ENCODE results near the gene SLC5A10. TPM values are rescaled to one million over a fixed set of nuclear protein-coding genes. Genes with fewer than 3 reads are reported as not detected.
"Not testable (repeated sequence)": the region's sequence is repeated elsewhere in the genome, so short reads cannot be mapped to it uniquely, and the experiment has no call there.

SLC5A10 gene
- total RNA-seq, 1 donor from 2014 or later = not detected

DNA sequence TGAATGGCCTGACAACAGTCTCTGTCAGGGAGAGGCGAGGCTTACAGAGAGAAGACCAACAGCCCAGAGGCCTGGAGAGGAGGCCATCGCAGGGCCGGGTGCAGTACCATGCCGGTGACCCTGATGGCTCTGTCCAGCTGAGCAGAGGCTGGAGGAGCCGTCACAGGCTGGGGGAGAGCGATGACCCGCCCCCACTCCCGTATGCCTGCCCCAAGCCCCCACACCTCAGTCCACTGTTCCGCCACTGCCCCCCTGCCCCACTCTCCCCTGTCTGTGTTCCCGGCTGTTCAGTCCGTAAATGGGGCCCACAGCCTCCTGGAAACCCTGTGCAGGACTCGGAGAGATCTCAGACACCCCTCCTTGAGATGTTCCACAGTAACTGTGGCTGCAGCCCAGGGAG is 65.4 kb downstream of the SLC5A10 start:
- H3K9me3 ChIP-seq = no peaks in the 10 kb centered on the region
- H3K4me3 ChIP-seq = no peak overlapping the region
- no peaks in the 10 kb centered on the region for H3K27me3 ChIP-seq
- TF ChIP-seq, protein P1, sequence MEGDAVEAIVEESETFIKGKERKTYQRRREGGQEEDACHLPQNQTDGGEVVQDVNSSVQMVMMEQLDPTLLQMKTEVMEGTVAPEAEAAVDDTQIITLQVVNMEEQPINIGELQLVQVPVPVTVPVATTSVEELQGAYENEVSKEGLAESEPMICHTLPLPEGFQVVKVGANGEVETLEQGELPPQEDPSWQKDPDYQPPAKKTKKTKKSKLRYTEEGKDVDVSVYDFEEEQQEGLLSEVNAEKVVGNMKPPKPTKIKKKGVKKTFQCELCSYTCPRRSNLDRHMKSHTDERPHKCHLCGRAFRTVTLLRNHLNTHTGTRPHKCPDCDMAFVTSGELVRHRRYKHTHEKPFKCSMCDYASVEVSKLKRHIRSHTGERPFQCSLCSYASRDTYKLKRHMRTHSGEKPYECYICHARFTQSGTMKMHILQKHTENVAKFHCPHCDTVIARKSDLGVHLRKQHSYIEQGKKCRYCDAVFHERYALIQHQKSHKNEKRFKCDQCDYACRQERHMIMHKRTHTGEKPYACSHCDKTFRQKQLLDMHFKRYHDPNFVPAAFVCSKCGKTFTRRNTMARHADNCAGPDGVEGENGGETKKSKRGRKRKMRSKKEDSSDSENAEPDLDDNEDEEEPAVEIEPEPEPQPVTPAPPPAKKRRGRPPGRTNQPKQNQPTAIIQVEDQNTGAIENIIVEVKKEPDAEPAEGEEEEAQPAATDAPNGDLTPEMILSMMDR (IDR thresholded peaks at IDR 0.05) = no peak
- no peak for DNase-seq (ENCODE audit: low spot score in 2 of 2)
- H3K27ac ChIP-seq = no peak overlapping the region
- no peaks in the 10 kb centered on the region for H3K36me3 ChIP-seq
- intact Hi-C loops (cut with DNase I) = no loop called here
- no peaks in the 10 kb centered on the region for H3K4me1 ChIP-seq

DNA sequence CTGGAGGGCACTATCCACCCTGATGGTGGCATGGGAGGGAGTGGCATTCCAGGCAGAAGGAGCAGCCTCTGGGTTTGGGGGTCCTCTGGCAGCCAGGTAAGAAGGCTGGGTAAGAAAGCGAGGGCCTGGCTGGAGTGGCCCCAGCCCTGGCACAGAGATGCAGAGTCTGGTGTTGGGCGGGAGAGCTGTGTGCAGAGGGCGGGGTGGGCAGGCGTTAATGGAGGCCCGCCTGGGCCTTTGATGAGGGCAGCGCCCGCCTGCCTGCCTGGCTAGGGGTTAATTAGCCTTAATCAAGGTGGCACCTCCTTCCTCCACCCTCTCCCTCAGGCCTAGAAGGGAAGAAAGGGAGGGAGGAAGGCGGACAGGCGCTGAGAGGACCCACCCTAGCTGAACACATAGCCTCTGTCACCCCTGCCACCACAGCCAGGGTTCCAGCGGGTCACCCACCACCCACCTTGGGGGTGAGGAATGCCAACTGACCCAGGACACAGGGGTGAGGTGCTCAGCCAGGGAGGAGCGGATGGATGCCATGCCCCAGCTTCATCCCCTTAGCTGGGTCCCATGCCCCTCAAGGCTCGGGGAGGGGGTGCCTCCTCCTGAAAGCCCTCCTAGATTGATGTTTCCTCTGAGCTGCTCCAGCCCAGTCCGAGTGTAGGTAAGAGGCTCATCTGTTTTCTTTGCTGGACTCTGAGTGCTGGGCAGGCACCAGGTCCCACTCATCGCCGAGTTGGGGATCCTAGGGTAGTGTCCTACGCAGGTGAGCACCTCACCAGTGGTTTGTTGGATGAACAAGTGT is 66.0 kb downstream of the SLC5A10 start:
- Histone ChIP-seq H3K27ac (no peak overlapping the region), H3K4me1 (no peaks in the 10 kb centered on the region), H3K36me3 (no peaks in the 10 kb centered on the region), H3K4me3 (no peak overlapping the region), H3K9me3 (no peaks in the 10 kb centered on the region), H3K27me3 (no peaks in the 10 kb centered on the region)
- no peak for DNase-seq (ENCODE audit: low spot score in 2 of 2)
- TF ChIP-seq, protein P1 (IDR thresholded peaks at IDR 0.05) = no peak
- intact Hi-C loops (cut with DNase I) = no loop called here

DNA sequence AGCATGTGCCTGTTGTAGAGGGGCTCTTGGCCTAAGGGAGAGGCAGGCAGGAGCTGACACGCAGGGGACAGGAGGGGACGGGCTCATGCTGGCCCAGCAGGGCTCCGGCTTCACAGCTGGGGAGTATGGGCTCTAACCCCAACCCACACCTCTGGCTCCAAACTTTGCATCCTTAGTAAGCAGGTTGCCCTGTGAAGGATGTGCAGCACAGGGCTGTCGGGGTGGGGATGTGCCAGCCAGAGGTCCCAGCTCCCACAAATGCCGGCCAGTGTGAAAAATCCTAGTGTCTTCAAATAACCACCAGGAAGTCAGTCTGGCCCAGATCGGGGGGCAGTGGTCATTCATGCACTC is 66.6 kb downstream of the SLC5A10 start:
- TF ChIP-seq, protein P1 (IDR thresholded peaks at IDR 0.05) = no peak
- Histone ChIP-seq H3K9me3 (no peaks in the 10 kb centered on the region), H3K4me1 (no peaks in the 10 kb centered on the region), H3K4me3 (no peak overlapping the region), H3K27ac (no peak overlapping the region), H3K27me3 (no peaks in the 10 kb centered on the region), H3K36me3 (no peaks in the 10 kb centered on the region)
- intact Hi-C loops (cut with DNase I) = no loop called here
- DNase-seq (ENCODE audit: low spot score in 2 of 2) = no peak

DNA sequence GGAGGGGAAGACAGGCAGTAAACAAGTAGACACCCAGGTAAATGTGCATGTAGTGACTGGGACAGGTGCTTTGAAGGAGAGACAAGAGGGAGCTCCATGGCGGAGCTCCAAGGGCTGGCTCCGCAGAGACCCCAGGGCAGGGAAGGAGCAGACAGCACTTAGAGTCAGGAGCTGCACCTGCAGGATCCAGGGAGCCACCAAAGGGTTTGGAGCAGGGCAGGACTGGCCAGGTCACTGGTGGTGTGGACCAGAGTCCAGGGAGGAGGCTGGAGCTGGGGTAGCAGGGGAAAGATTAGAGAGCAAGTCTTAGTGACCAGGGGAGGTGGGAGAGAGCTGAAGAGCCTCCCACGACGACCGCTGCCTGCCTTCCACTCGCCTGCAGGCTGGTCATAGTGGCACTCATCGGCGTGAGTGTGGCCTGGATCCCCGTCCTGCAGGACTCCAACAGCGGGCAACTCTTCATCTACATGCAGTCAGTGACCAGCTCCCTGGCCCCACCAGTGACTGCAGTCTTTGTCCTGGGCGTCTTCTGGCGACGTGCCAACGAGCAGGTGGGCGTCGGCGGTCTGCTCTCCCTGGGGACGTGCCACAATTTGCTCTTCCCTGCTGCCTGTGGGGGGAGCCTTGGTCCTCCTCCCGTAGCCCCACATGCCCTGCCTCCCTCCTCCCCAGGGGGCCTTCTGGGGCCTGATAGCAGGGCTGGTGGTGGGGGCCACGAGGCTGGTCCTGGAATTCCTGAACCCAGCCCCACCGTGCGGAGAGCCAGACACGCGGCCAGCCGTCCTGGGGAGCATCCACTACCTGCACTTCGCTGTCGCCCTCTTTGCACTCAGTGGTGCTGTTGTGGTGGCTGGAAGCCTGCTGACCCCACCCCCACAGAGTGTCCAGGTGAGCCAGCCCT is 67.3 kb downstream of the SLC5A10 start:
- intact Hi-C loops (cut with DNase I) = no loop called here
- Histone ChIP-seq H3K9me3 (no peaks in the 10 kb centered on the region), H3K36me3 (no peaks in the 10 kb centered on the region), H3K4me3 (no peak overlapping the region), H3K27ac (no peak overlapping the region), H3K4me1 (no peaks in the 10 kb centered on the region), H3K27me3 (no peaks in the 10 kb centered on the region)
- DNase-seq (ENCODE audit: low spot score in 2 of 2) = no peak
- TF ChIP-seq, protein P1 (IDR thresholded peaks at IDR 0.05) = no peak

GRCh38 chr17:19020016-19020415 is 68.1 kb downstream of the SLC5A10 start:
- no peaks in the 10 kb centered on the region for H3K9me3 ChIP-seq
- intact Hi-C loops (cut with DNase I) = no loop called here
- TF ChIP-seq, protein P1 (IDR thresholded peaks at IDR 0.05) = no peak
- H3K27me3 ChIP-seq = no peaks in the 10 kb centered on the region
- H3K36me3 ChIP-seq = no peaks in the 10 kb centered on the region
- DNase-seq (ENCODE audit: low spot score in 2 of 2) = no peak
- H3K4me1 ChIP-seq = no peaks in the 10 kb centered on the region
- no peak overlapping the region for H3K27ac ChIP-seq
- H3K4me3 ChIP-seq = no peak overlapping the region

DNA sequence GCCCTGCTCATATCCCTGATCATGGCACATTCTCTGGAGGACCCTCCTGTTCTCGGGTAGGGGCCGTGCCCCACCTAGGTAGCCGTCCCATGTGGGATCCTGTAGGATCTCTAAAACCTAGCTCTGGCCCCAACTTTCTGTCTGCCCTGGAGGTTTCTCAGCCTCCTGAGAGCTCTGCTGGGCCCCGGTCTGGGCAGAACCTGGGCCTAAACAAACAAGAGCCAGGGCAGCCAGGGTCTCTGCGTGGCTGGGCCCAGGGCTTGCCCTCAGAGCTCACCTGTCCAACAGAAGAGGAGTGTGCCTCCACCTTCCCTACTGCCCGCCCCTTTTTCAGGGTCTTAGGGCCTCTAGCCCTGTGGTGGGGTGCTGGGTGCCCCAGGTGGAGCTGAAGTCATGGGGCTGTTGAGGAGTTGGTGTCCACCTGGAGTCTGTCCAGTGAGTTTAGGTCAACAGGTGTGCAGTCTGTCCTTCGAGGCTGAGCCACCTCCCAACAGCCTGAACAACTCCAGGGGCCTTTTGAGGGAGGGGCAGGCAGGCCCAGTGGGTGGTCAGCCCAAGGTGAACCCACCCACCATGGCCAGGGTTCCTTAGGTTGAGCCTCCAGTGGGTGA is 69.2 kb downstream of the SLC5A10 start:
- H3K4me3 ChIP-seq; H3K9me3 ChIP-seq; H3K27ac ChIP-seq; DNase-seq (ENCODE audit: low spot score in 2 of 2); intact Hi-C loops (cut with DNase I); H3K36me3 ChIP-seq; H3K4me1 ChIP-seq; H3K27me3 ChIP-seq: not testable (repeated sequence)

All from ascending aorta (tissue), 2 donors.